Neural progenitor cell (in vitro differentiated cells): ENCODE measurements around the gene SERPINB10. TPM values are rescaled to one million over a fixed set of nuclear protein-coding genes. Genes with fewer than 3 reads are reported as not detected.

Experiments
- DNase-seq: peaks from one replicate; pipeline ENCODE4 v3.0.0-alpha.2; 2016; ENCODE audit warnings: low spot score
- H2AFZ ChIP-seq: fragments of 200-600 bp; sonication (generic); replicated peaks from 2 replicates; pipeline ENCODE4 v1.6.1; 2016; ENCODE audit warnings: antibody characterized with exemption
- H3F3A ChIP-seq: fragments of 200-600 bp; sonication (generic); 2 replicates; pipeline ENCODE4 v1.6.1; 2016; ENCODE audit warnings: antibody characterized with exemption, low read depth
- H3K27ac ChIP-seq: fragments of 200-600 bp; sonication (generic); 2 replicates; pipeline ENCODE4 v1.5.1; 2016; ENCODE audit warnings: mild to moderate bottlenecking
- H3K27me3 ChIP-seq: fragments of 200-600 bp; sonication (generic); 2 replicates; pipeline ENCODE4 v1.6.1; 2016; ENCODE audit warnings: mild to moderate bottlenecking, moderate library complexity
- H3K36me3 ChIP-seq: fragments of 200-600 bp; sonication (generic); 2 replicates; pipeline ENCODE4 v1.5.1; 2016
- H3K4me1 ChIP-seq: fragments of 200-600 bp; sonication (generic); 2 replicates; pipeline ENCODE4 v1.6.1; 2016; ENCODE audit warnings: mixed run types
- H3K4me2 ChIP-seq: fragments of 200-600 bp; sonication (generic); 2 replicates; pipeline ENCODE4 v1.6.1; 2016
- H3K4me3 ChIP-seq: fragments of 200-600 bp; sonication (generic); 2 replicates; pipeline ENCODE4 v1.5.1; 2016
- H3K79me2 ChIP-seq: fragments of 200-600 bp; sonication (generic); 2 replicates; pipeline ENCODE4 v1.6.1; 2016; ENCODE audit warnings: low read depth
- H3K9ac ChIP-seq: fragments of 200-600 bp; sonication (generic); 2 replicates; pipeline ENCODE4 v1.6.1; 2016
- H3K9me3 ChIP-seq: fragments of 200-600 bp; sonication (generic); 2 replicates; pipeline ENCODE4 v1.5.1; 2016; ENCODE audit warnings: low read depth
- H4K20me1 ChIP-seq: fragments of 200-600 bp; sonication (generic); 2 replicates; pipeline ENCODE4 v1.6.1; 2016; ENCODE audit warnings: low read depth
- H3K27ac Mint-ChIP-seq: 3 replicates; pipeline ENCODE4 v1.8.0; 2021; ENCODE audit warnings: mixed read lengths
- H3K27me3 Mint-ChIP-seq: 2 replicates; pipeline ENCODE4 v1.8.0; 2022; ENCODE audit warnings: low read depth, mild to moderate bottlenecking, inconsistent platforms, moderate library complexity, mixed read lengths; ENCODE audit not compliant: insufficient read depth
- H3K36me3 Mint-ChIP-seq: 3 replicates; pipeline ENCODE4 v1.8.0; 2021; ENCODE audit warnings: mixed read lengths
- H3K4me1 Mint-ChIP-seq: 3 replicates; pipeline ENCODE4 v1.8.0; 2021; ENCODE audit warnings: mixed read lengths
- H3K4me3 Mint-ChIP-seq: 3 replicates; pipeline ENCODE4 v1.8.0; 2021; ENCODE audit warnings: mild to moderate bottlenecking, moderate library complexity, mixed read lengths
- H3K9me3 Mint-ChIP-seq: 3 replicates; pipeline ENCODE4 v1.8.0; 2020; ENCODE audit warnings: mixed read lengths
- EZH2 ChIP-seq: fragments of 200-600 bp; sonication (generic); IDR thresholded peaks from 2 replicates; pipeline ENCODE4 v1.6.1; 2017; ENCODE audit warnings: antibody characterized with exemption, mild to moderate bottlenecking, moderate library complexity
- EZH2phosphoT487 ChIP-seq: fragments of 200-600 bp; sonication (generic); IDR thresholded peaks from 2 replicates; pipeline ENCODE4 v1.6.1; 2017; ENCODE audit warnings: antibody characterized with exemption
- total RNA-seq: library from RNA; depleted of rRNA; stranded (reverse); fragments of >200 nt; gene quantifications from 2 replicates; pipeline ENCODE4 v1.2.3, GENCODE V29; 2015; ENCODE audit warnings: low replicate concordance
- TF ChIP-seq, protein P1 (sequence below): fragments of 200-600 bp; sonication (generic); IDR thresholded peaks from 2 replicates; pipeline ENCODE4 v1.5.1; 2017; ENCODE audit warnings: antibody characterized with exemption, mild to moderate bottlenecking

SERPINB10 gene
- total RNA-seq, 1 donor from 2014 or later: not detected

GRCh38 chr18:63961435-63961980, 53.8 kb downstream of the SERPINB10 start:
- Mint-ChIP-seq H3K27ac (no peak overlapping the region), H3K4me3 (no peak overlapping the region), H3K36me3 (no peaks in the 10 kb centered on the region), H3K4me1 (peaks cover 4% of the 10 kb centered on the region), H3K9me3 (no peaks in the 10 kb centered on the region), H3K27me3 (peaks cover 4% of the 10 kb centered on the region)
- Histone ChIP-seq H3K36me3 (no peaks in the 10 kb centered on the region), H3K79me2 (no peaks in the 10 kb centered on the region), H3F3A (no peaks in the 10 kb centered on the region), H3K4me3 (no peak overlapping the region), H4K20me1 (no peaks in the 10 kb centered on the region), H3K4me2 (no peak overlapping the region), H2AFZ (no peak overlapping the region), H3K9ac (no peak overlapping the region), H3K4me1 (no peaks in the 10 kb centered on the region), H3K27me3 (no peaks in the 10 kb centered on the region), H3K27ac (no peak overlapping the region), H3K9me3 (no peaks in the 10 kb centered on the region)
- TF ChIP-seq EZH2 (no peak), EZH2phosphoT487 (no peak)
- TF ChIP-seq, protein P1, sequence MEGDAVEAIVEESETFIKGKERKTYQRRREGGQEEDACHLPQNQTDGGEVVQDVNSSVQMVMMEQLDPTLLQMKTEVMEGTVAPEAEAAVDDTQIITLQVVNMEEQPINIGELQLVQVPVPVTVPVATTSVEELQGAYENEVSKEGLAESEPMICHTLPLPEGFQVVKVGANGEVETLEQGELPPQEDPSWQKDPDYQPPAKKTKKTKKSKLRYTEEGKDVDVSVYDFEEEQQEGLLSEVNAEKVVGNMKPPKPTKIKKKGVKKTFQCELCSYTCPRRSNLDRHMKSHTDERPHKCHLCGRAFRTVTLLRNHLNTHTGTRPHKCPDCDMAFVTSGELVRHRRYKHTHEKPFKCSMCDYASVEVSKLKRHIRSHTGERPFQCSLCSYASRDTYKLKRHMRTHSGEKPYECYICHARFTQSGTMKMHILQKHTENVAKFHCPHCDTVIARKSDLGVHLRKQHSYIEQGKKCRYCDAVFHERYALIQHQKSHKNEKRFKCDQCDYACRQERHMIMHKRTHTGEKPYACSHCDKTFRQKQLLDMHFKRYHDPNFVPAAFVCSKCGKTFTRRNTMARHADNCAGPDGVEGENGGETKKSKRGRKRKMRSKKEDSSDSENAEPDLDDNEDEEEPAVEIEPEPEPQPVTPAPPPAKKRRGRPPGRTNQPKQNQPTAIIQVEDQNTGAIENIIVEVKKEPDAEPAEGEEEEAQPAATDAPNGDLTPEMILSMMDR: no peak
- no peak for DNase-seq

GRCh38 chr18:63962137-63962536, 54.4 kb downstream of the SERPINB10 start:
- H3K9me3 ChIP-seq: no peaks in the 10 kb centered on the region
- H3K27me3 ChIP-seq: no peaks in the 10 kb centered on the region
- H4K20me1 ChIP-seq: no peaks in the 10 kb centered on the region
- no peak overlapping the region for H3K4me3 Mint-ChIP-seq
- no peaks in the 10 kb centered on the region for H3K36me3 ChIP-seq
- no peaks in the 10 kb centered on the region for H3K36me3 Mint-ChIP-seq
- peaks cover 4% of the 10 kb centered on the region for H3K27me3 Mint-ChIP-seq
- peaks cover 4% of the 10 kb centered on the region for H3K4me1 Mint-ChIP-seq
- H3K4me3 ChIP-seq: no peak overlapping the region
- no peak overlapping the region for H2AFZ ChIP-seq
- H3K79me2 ChIP-seq: no peaks in the 10 kb centered on the region
- no peaks in the 10 kb centered on the region for H3F3A ChIP-seq
- H3K4me1 ChIP-seq: no peaks in the 10 kb centered on the region
- no peak overlapping the region for H3K27ac Mint-ChIP-seq
- no peak for TF ChIP-seq EZH2phosphoT487
- TF ChIP-seq, protein P1: no peak
- no peak for TF ChIP-seq EZH2
- DNase-seq: no peak
- no peak overlapping the region for H3K4me2 ChIP-seq
- H3K9me3 Mint-ChIP-seq: no peaks in the 10 kb centered on the region
- H3K27ac ChIP-seq: no peak overlapping the region
- no peak overlapping the region for H3K9ac ChIP-seq

- Histone ChIP-seq H3K9me3 (no peaks in the 10 kb centered on the region), H3K4me1 (no peaks in the 10 kb centered on the region), H3K4me3 (no peak overlapping the region), H2AFZ (no peak overlapping the region), H3F3A (no peaks in the 10 kb centered on the region), H3K36me3 (no peaks in the 10 kb centered on the region), H3K9ac (no peak overlapping the region), H3K79me2 (no peaks in the 10 kb centered on the region), H3K4me2 (no peak overlapping the region), H3K27me3 (no peaks in the 10 kb centered on the region), H3K27ac (no peak overlapping the region), H4K20me1 (no peaks in the 10 kb centered on the region)
- Mint-ChIP-seq H3K27me3 (peaks cover 4% of the 10 kb centered on the region), H3K27ac (no peak overlapping the region), H3K4me1 (peaks cover 4% of the 10 kb centered on the region), H3K4me3 (no peak overlapping the region), H3K9me3 (no peaks in the 10 kb centered on the region), H3K36me3 (no peaks in the 10 kb centered on the region)
- no peak for TF ChIP-seq EZH2
- TF ChIP-seq, protein P1: peak; percentile 73
- DNase-seq: peak; percentile 65
Observed at GRCh38 chr18:63963615-63964256, 56.0 kb downstream of the SERPINB10 start.
